AG09309 (cell line): ENCODE measurements around the gene PSMC6.

Experiments
- DNase-seq: peaks from one replicate; pipeline ENCODE4 v3.0.0-alpha.2; 2010; ENCODE audit warnings: low read depth
- H3K4me3 ChIP-seq: 2 replicates; pipeline ENCODE4 v1.5.1; 2011; ENCODE audit warnings: mild to moderate bottlenecking, low read depth, low read length, moderate library complexity; ENCODE audit not compliant: control insufficient read depth
- TF ChIP-seq, protein P1 (sequence below): IDR thresholded peaks from 2 replicates; pipeline ENCODE4 v1.5.1; 2011; ENCODE audit warnings: mild to moderate bottlenecking, low read depth, low read length, inconsistent platforms; ENCODE audit not compliant: insufficient read depth, control insufficient read depth; ENCODE audit errors: missing control alignments

Gene PSMC6

DNA sequence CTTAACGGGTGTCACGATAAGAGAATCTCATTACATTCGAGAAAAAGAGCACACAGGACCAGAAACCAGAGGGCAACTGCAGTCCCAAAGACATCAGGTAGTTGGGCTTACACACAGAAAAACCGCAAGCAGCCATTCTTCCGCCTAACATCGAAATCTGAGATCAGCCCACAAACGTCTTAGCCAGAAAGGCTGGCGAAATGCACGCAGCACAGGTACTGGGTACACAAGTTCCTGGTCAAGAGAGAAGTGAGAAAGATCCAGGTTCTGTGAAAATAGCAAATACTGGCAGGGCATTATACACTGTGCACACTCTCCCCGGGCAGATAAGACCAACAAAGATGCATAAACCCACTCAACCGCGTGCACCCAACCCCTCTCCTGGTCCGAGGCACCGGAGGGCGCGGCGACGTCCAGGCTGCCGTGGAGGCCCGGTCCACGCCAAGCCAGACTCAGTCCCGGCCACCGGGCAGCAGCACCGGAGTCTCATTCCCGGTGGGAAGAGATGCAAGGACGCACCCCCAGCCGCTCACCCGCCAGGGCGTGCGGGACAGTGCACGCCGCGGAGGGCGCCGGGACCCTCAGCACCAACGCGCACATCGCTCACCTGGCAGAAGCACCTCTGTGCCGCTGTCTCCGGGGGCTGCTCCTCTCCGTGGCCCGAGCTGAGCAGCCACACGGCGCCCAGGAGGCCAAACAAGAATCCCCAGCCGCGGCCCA is 12.1 kb upstream of the PSMC6 start:
- no peak for DNase-seq
- TF ChIP-seq, protein P1, sequence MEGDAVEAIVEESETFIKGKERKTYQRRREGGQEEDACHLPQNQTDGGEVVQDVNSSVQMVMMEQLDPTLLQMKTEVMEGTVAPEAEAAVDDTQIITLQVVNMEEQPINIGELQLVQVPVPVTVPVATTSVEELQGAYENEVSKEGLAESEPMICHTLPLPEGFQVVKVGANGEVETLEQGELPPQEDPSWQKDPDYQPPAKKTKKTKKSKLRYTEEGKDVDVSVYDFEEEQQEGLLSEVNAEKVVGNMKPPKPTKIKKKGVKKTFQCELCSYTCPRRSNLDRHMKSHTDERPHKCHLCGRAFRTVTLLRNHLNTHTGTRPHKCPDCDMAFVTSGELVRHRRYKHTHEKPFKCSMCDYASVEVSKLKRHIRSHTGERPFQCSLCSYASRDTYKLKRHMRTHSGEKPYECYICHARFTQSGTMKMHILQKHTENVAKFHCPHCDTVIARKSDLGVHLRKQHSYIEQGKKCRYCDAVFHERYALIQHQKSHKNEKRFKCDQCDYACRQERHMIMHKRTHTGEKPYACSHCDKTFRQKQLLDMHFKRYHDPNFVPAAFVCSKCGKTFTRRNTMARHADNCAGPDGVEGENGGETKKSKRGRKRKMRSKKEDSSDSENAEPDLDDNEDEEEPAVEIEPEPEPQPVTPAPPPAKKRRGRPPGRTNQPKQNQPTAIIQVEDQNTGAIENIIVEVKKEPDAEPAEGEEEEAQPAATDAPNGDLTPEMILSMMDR = no peak
- peak overlapping the region; percentile 95 for H3K4me3 ChIP-seq

DNA sequence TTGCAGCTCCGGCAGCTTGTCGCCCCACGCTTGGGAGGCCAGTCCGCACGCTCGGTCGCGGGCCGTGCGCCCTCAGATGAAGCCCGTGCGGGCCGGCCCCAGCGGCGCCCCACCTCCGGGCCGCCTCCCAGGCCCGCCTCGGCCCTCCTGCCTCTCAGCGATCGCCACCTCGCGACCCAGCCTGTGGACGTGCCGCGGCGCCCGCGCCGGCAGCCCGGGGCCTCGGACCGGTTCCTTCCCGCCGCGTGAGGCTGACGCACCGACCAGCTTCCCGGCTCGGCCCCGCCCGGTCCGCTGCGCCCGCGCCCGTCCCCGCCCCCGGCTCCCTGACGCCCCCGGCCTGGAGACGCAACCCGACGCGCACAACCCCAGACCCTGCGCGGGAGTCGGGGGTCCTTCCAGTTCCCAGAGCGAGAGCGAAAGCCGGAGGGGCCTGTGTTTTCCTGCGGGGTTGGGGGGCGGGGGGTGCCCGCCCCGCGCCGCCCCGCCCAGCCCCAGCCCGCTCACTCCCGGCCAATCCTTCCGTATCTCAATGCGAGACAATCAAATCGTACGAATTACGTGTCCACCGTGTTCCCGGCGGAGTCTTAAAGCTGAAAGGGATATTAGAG is 11.4 kb upstream of the PSMC6 start, which contains the start of gene ERO1A:
TSS of gene ERO1A (minus strand) at position 78 of the 611 bp plus-strand sequence. CDS start at position 1, 77 bp downstream.
- peak within 1 kb of the TSS; percentile 95 for H3K4me3 ChIP-seq
- TF ChIP-seq, protein P1 = no peak
- peak; percentile 52 for DNase-seq

DNA sequence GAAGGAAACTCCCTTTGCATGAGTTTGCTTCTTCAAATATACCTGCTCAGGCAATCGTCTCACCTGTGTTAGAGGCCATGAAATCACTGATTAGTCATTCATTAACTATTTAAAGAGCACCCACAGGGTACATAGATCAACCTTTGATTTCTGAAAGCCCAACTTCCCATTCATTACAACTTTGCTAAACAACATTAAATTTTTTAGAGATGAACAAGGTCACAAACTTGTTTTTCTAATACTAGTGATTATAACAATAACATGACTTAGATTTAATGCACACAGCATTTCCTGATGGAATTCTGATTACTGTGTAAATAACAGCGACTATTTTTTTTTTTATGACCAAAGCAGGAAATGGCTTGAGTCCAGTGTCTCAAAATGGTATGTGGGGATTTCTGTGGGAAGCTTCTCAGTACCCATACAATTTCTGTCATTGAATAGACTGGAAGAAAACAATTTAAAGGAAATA is 6.3 kb upstream of the PSMC6 start:
- no peak overlapping the region for H3K4me3 ChIP-seq
- no peak for DNase-seq
- TF ChIP-seq, protein P1 = no peak

DNA sequence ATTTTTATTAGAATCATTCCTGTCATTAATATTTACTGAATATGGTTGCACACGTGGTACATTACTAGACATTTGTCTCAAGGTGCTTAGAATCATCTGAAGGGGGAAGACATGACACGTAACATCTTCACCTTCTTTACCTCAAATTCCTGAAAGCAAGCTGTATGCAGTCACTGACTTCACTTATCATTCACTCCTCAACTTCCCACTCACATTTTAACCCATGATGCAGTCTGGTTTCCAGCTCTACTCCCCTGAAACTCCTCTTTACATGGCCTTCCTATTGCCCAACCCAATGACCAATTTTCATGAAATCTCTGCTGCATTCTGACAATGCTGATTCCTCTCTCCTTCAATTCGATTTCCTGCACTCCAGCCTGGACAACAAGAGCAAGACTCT is 5.8 kb upstream of the PSMC6 start:
- TF ChIP-seq, protein P1 = no peak
- H3K4me3 ChIP-seq = no peak overlapping the region
- DNase-seq = no peak

DNA sequence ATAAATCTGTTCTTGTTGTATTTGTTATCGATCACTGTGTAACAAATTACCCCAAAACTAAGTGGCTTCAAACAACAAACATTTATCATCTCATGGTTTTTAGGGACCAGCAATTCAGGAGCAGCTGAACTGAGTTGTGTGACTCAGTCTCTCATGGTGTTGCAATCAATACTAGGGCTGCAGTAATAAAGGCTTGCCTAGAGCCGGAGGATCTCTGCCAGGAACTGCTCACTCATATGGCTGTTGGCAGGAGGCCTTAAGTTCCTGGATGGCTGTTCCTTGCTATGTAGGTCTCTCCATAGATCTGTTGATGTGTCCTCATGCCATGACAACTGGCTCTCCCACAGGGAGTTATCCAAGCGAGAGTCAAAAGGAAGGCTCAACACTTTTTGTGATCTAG is 3.8 kb upstream of the PSMC6 start:
- H3K4me3 ChIP-seq = no peak overlapping the region
- peak; percentile 90 for DNase-seq
- TF ChIP-seq, protein P1 = no peak

DNA sequence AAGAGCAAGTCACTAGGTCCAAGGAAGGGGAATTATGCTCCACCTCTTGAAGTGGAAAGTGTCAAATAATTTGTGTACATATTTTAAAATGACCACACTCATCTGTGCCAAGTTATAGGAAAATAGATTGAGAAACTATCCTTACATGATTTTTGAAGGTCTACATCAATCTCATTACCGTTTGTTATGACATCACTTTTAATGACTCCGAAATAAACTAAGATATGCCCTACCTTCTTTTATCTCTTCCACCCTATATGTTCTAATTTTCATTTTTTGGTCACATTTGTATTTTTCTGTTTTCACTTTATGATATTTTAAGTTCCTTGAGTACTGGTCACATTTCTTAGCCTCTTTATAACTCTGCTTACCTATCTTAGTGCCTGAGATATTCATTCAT is 3.3 kb upstream of the PSMC6 start:
- no peak for DNase-seq
- H3K4me3 ChIP-seq = no peak overlapping the region
- TF ChIP-seq, protein P1 = no peak
